Lower lobe of right lung (tissue), 2 donors: Measurements from ENCODE around the gene ARHGAP25. TPM values are rescaled to one million over a fixed set of nuclear protein-coding genes. Genes with fewer than 3 reads are reported as not detected.

ENCODE experiments used
- ATAC-seq, 2 donors: fragments of 200-7000 bp; cut with Tn5 transposase; one replicate each; pipeline ENCODE4 v1.9.1; 2020 to 2022; ENCODE audit warnings: mild to moderate bottlenecking in 2 of 2, moderate library complexity in 2 of 2
- DNase-seq: peaks from one replicate; pipeline ENCODE4 v3.0.0-alpha.2; 2020
- H3K27ac ChIP-seq: fragments of 200-600 bp; one replicate; pipeline ENCODE4 v1.8.0; 2022
- H3K27me3 ChIP-seq: fragments of 200-600 bp; one replicate; pipeline ENCODE4 v1.8.0; 2022; ENCODE audit warnings: low read depth
- H3K36me3 ChIP-seq: fragments of 200-600 bp; one replicate; pipeline ENCODE4 v1.8.0; 2022; ENCODE audit warnings: mild to moderate bottlenecking
- H3K4me1 ChIP-seq: fragments of 200-600 bp; one replicate; pipeline ENCODE4 v1.8.0; 2022
- H3K4me3 ChIP-seq: fragments of 200-600 bp; one replicate; pipeline ENCODE4 v1.8.0; 2022; ENCODE audit warnings: mild to moderate bottlenecking
- H3K9me3 ChIP-seq: fragments of 200-600 bp; one replicate; pipeline ENCODE4 v1.8.0; 2022
- CTCF ChIP-seq: fragments of 200-600 bp; IDR thresholded peaks from one replicate; pipeline ENCODE4 v1.8.0; 2022; ENCODE audit warnings: antibody characterized with exemption, mild to moderate bottlenecking
- intact Hi-C: fragments of 100-400 bp; cut with DNase I; formaldehyde crosslinking; loops from one replicate; pipeline ENCODE4 v1.11.0; 2022
- total RNA-seq: library from RNA; stranded (reverse); fragmentation: NEBNext Ultra II Directional; extraction: Animal tissue kit (Norgen Biotek cat#: 25700); gene quantifications from one replicate; pipeline ENCODE4 v1.2.1, GENCODE V29; 2021
- donor health status: DM: no; HTN: yes; CAD: no; lungs with severe emphysema.

Gene ARHGAP25
- total RNA-seq, 1 donor from 2014 or later = 48.5 TPM

DNA sequence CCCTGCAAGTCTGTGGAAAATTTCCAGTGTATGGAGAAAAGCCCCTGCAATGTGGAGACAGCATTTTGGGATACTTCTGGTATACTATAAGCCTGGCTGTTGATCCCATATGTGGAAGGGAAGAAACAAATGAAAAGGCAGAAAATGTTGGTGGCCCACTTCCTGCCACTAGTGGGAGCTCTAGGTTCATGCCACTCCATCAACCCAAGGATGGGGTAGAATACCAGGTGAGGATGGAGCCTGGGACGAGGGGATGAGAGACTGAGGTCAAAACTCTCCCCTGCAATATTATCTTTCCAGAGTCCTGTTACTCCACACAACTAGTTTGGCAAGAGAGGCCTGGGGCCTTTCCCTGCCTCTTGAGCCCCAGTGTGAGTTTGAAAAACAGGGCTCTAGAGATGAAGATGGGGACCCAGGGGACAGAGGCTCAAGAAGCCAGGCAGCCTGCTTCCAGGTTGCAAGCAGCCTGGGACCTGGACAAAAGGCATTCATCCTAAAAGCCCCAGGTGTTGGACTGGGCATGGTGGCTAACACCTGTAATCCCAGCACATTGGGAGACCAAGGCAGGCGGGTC, 104.7 kb downstream of the ARHGAP25 start:
- intact Hi-C loops = loop anchor here (10.0 kb wide), 1 partner anchor 85 kb away; no protein-coding TSS in a partner anchor
- H3K36me3 ChIP-seq = no peaks in the 10 kb centered on the region
- H3K27me3 ChIP-seq = no peaks in the 10 kb centered on the region
- DNase-seq (no peak), ATAC-seq (peak; percentile 25 to 44)
- TF ChIP-seq CTCF = peak; percentile 67
- H3K27ac ChIP-seq = no peak overlapping the region
- H3K9me3 ChIP-seq = no peaks in the 10 kb centered on the region
- no peak overlapping the region for H3K4me3 ChIP-seq
- peaks cover 19% of the 10 kb centered on the region for H3K4me1 ChIP-seq

GRCh38 chr2:68845043-68845442, 110.4 kb downstream of the ARHGAP25 start:
- DNase-seq (no peak), ATAC-seq (no peak)
- Histone ChIP-seq H3K36me3 (no peaks in the 10 kb centered on the region), H3K9me3 (no peaks in the 10 kb centered on the region), H3K27ac (no peak overlapping the region), H3K27me3 (no peaks in the 10 kb centered on the region), H3K4me1 (no peaks in the 10 kb centered on the region), H3K4me3 (no peak overlapping the region)
- TF ChIP-seq CTCF = no peak
- intact Hi-C loops = no loop called here

DNA sequence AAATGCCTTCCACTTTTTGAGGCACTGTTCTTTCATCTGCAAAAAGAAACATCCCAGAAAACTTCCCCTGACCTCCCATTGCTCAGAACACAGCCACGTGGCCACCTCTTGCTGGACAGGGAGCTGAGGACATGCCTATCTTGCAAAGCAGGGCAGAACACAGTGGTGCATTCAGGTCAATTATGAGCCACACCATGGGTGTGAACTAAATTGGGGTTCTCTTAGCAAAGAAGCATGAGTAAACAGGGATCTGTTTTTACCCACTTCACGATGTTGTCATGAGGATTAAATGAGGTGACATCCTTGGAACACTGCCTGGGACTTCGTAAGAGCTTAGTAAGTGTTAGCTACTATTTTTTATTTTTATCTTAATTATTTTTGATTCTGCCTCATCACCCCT, 111.5 kb downstream of the ARHGAP25 start:
- no peak for TF ChIP-seq CTCF
- intact Hi-C loops = no loop called here
- ATAC-seq = no peak

GRCh38 chr2:68847751-68848150, 113.1 kb downstream of the ARHGAP25 start:
- ATAC-seq = no peak
- H3K27me3 ChIP-seq = no peaks in the 10 kb centered on the region
- intact Hi-C loops = no loop called here
- H3K4me1 ChIP-seq = no peaks in the 10 kb centered on the region
- H3K9me3 ChIP-seq = no peaks in the 10 kb centered on the region
- no peak overlapping the region for H3K4me3 ChIP-seq
- no peak overlapping the region for H3K27ac ChIP-seq
- no peaks in the 10 kb centered on the region for H3K36me3 ChIP-seq
- DNase-seq = no peak
- no peak for TF ChIP-seq CTCF

More for the DNA sequence above, 111.5 kb downstream of the ARHGAP25 start:
- Histone ChIP-seq H3K27ac (no peak overlapping the region), H3K4me1 (no peaks in the 10 kb centered on the region), H3K36me3 (no peaks in the 10 kb centered on the region), H3K27me3 (no peaks in the 10 kb centered on the region), H3K9me3 (no peaks in the 10 kb centered on the region), H3K4me3 (no peak overlapping the region)
- no peak for DNase-seq

GRCh38 chr2:68849579-68850030, 115.0 kb downstream of the ARHGAP25 start:
- no peaks in the 10 kb centered on the region for H3K36me3 ChIP-seq
- H3K27me3 ChIP-seq = no peaks in the 10 kb centered on the region
- H3K27ac ChIP-seq = no peak overlapping the region
- no peaks in the 10 kb centered on the region for H3K9me3 ChIP-seq
- no peak for ATAC-seq
- intact Hi-C loops = no loop called here
- no peak for TF ChIP-seq CTCF
- DNase-seq = no peak
- H3K4me3 ChIP-seq = no peak overlapping the region
- no peaks in the 10 kb centered on the region for H3K4me1 ChIP-seq
